Activated B cell treated with CpG ODN at 0.5 μM for 24 hours (primary cell): Measurements from ENCODE around the gene CDH26. TPM values are rescaled to one million over a fixed set of nuclear protein-coding genes. Genes with fewer than 3 reads are reported as not detected.

Source experiments
- ATAC-seq: fragments of 200-7000 bp; cut with Tn5 transposase; one replicate; pipeline ENCODE4 v1.10.0; 2021; ENCODE audit warnings: low read depth, mild to moderate bottlenecking, moderate library complexity
- CTCF ChIA-PET: fragments of 350-600 bp; sonication (Branson Sonifier 250); formaldehyde crosslinking; loops from one replicate; lab custom pipeline; 2021; ENCODE audit warnings: antibody characterized with exemption; lab: Charles Lee
- POLR2A ChIA-PET: fragments of 350-600 bp; sonication (Branson Sonifier 250); formaldehyde crosslinking; loops from one replicate; lab custom pipeline; 2021; ENCODE audit warnings: antibody characterized with exemption; lab: Charles Lee
- DNase-seq: peaks from one replicate; pipeline ENCODE4 v3.0.0; 2022
- H3K27ac Mint-ChIP-seq: one replicate; pipeline ENCODE4 v1.8.0; 2020; ENCODE audit warnings: mixed read lengths
- H3K27me3 Mint-ChIP-seq: one replicate; pipeline ENCODE4 v1.8.0; 2021; ENCODE audit warnings: mixed read lengths
- H3K36me3 Mint-ChIP-seq: one replicate; pipeline ENCODE4 v1.8.0; 2021; ENCODE audit warnings: low read depth, mixed read lengths
- H3K4me1 Mint-ChIP-seq: one replicate; pipeline ENCODE4 v1.8.0; 2021; ENCODE audit warnings: mixed read lengths
- H3K4me3 Mint-ChIP-seq: one replicate; pipeline ENCODE4 v1.8.0; 2020; ENCODE audit warnings: mild to moderate bottlenecking, mixed read lengths
- H3K9me3 Mint-ChIP-seq: one replicate; pipeline ENCODE4 v1.8.0; 2020; ENCODE audit warnings: mixed read lengths
- intact Hi-C: fragments of 100-400 bp; cut with micrococcal nuclease; formaldehyde crosslinking; loops from one replicate; pipeline ENCODE4 v1.15.1; 2024
- total RNA-seq: library from RNA; stranded (reverse); gene quantifications from 2 replicates; pipeline ENCODE4 v1.2.3, GENCODE V29; 2022
- TF ChIP-seq, protein P1 (sequence below): fragments of 200-600 bp; IDR thresholded peaks from one replicate; pipeline ENCODE4 v1.8.0; 2022; ENCODE audit warnings: antibody characterized with exemption, mild to moderate bottlenecking

Gene CDH26
- total RNA-seq, 1 donor from 2014 or later: 1.4 TPM

DNA sequence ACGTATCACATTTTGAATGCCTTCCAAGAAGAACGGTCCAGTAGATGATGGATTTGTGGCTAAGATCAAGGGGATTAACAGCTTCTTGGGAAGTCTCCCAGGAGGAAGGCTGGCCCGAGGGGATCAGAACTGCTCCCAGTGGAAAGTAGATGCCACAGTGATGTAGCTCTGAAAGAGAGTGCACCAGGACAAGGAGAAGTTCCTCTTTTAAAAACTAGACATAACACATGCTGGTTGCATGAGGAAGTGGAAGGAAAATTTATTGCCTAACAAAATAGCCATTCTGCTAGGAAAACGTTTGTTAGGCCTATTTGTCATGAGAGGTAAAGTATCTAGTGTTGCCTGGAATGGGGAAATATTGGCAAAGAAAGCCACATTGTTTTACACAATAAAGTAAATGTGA lies 87.8 kb downstream of the CDH26 start:
- peaks cover 19% of the 10 kb centered on the region for H3K27me3 Mint-ChIP-seq
- ChIA-PET POLR2A (no interaction called here), CTCF (no interaction called here)
- DNase-seq (no peak), ATAC-seq (no peak)
- TF ChIP-seq, protein P1, sequence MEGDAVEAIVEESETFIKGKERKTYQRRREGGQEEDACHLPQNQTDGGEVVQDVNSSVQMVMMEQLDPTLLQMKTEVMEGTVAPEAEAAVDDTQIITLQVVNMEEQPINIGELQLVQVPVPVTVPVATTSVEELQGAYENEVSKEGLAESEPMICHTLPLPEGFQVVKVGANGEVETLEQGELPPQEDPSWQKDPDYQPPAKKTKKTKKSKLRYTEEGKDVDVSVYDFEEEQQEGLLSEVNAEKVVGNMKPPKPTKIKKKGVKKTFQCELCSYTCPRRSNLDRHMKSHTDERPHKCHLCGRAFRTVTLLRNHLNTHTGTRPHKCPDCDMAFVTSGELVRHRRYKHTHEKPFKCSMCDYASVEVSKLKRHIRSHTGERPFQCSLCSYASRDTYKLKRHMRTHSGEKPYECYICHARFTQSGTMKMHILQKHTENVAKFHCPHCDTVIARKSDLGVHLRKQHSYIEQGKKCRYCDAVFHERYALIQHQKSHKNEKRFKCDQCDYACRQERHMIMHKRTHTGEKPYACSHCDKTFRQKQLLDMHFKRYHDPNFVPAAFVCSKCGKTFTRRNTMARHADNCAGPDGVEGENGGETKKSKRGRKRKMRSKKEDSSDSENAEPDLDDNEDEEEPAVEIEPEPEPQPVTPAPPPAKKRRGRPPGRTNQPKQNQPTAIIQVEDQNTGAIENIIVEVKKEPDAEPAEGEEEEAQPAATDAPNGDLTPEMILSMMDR: no peak
- H3K36me3 Mint-ChIP-seq: no peaks in the 10 kb centered on the region
- no peak overlapping the region for H3K4me3 Mint-ChIP-seq
- intact Hi-C loops: no loop called here
- H3K27ac Mint-ChIP-seq: no peak overlapping the region
- H3K4me1 Mint-ChIP-seq: no peaks in the 10 kb centered on the region
- peaks cover 9% of the 10 kb centered on the region for H3K9me3 Mint-ChIP-seq

DNA sequence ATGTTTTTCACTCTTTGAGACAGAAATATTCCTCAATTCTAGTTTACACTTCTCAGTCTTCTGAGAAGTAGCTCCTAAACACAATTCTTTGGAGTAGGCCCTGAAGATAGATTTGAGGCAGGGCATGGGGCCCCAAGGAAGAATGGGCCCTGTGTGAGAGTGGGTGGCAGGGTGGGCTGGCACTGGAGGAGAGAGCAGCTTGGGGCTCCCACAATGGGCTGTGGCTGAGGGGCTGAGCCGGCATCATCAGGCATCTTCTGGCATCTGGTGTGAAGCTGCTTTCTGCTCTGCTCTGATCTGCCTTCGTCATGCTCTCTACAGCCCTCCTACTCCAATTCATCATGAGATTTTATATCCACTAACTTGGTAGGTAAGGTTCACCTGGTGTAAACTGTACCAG lies 88.2 kb downstream of the CDH26 start:
- no peaks in the 10 kb centered on the region for H3K4me1 Mint-ChIP-seq
- peaks cover 9% of the 10 kb centered on the region for H3K9me3 Mint-ChIP-seq
- H3K4me3 Mint-ChIP-seq: no peak overlapping the region
- H3K27ac Mint-ChIP-seq: no peak overlapping the region
- DNase-seq: no peak
- ATAC-seq: no peak
- POLR2A ChIA-PET: no interaction called here
- no peaks in the 10 kb centered on the region for H3K36me3 Mint-ChIP-seq
- intact Hi-C loops: no loop called here
- CTCF ChIA-PET: no interaction called here
- peaks cover 17% of the 10 kb centered on the region for H3K27me3 Mint-ChIP-seq
- TF ChIP-seq, protein P1: no peak

DNA sequence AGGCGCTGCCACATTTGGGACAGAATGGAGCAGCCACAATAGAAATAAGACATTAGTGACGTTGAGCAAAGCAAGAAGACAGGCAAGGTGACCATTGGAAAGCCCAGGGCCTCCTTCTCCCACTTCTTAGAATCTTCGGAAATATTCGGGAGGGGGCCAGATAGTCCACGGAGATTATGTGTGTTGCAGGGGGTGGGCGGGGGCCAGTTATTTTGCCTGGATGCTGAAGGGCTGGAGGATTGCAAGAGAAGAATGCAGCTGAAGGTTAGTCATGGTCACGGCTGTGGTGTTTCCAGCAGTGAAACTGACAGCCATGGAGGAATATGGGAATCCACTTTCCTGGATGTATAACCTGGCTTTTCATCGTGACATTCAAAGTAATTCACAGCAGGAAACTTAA lies 88.6 kb downstream of the CDH26 start:
- H3K27me3 Mint-ChIP-seq: peaks cover 18% of the 10 kb centered on the region
- no peaks in the 10 kb centered on the region for H3K36me3 Mint-ChIP-seq
- TF ChIP-seq, protein P1: no peak
- peaks cover 9% of the 10 kb centered on the region for H3K9me3 Mint-ChIP-seq
- no peak overlapping the region for H3K27ac Mint-ChIP-seq
- ChIA-PET CTCF (interaction anchor here (0.6 kb wide), 1 partner anchor 23 kb away, joined by 3 read pairs; no protein-coding TSS in a partner anchor), POLR2A (no interaction called here)
- no peak overlapping the region for H3K4me3 Mint-ChIP-seq
- no peaks in the 10 kb centered on the region for H3K4me1 Mint-ChIP-seq
- DNase-seq (no peak), ATAC-seq (no peak)
- intact Hi-C loops: no loop called here

DNA sequence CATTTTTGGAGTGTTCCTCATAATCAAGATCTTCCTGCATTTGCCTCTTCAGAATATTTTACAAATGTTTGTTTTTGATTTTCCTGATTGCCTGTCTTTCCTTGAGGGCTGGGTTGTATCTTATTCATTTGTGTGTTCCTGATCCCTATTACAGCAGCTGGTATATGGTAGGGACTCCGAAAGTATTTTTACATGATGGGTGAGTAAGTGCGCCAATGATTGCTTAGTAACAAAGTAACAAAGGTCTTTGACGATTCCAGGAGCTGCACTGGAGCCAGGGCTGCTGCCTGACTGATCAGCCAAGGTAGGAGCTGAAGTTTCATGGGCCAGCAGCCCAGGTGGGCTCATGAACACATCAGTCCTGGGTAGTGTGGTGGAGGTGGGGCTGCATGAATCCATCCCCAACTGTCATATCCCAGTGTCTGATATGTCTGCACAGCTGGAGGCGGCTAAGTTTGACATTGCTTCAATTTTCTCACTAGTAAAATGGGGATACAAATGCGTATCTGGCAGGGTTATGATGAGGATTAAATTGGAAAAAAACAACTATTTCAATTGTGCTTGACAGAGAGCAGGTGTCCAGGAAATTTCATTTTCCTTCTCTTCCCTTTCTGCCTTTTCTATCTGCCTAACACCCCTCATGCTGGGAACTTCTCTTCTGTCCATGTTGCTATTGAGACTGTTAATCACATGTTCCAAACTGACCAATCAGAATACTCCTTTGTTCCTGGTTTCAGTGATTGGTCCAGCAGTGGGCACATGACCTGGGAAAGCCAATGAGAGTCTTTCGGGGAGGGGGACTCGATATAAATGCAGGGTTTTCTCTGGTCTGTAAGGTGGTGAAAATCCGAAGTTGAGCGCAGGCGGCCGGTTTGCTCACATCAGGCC lies 90.7 kb downstream of the CDH26 start:
- DNase-seq (no peak), ATAC-seq (no peak)
- Mint-ChIP-seq H3K27ac (no peak overlapping the region), H3K36me3 (no peaks in the 10 kb centered on the region), H3K9me3 (peaks cover 6% of the 10 kb centered on the region), H3K27me3 (peaks cover 20% of the 10 kb centered on the region), H3K4me1 (no peaks in the 10 kb centered on the region), H3K4me3 (no peak overlapping the region)
- ChIA-PET CTCF (interaction anchor here (1.3 kb wide), 1 partner anchor 8 kb away, joined by 4 read pairs; no protein-coding TSS in a partner anchor), POLR2A (no interaction called here)
- TF ChIP-seq, protein P1: no peak
- intact Hi-C loops: no loop called here

DNA sequence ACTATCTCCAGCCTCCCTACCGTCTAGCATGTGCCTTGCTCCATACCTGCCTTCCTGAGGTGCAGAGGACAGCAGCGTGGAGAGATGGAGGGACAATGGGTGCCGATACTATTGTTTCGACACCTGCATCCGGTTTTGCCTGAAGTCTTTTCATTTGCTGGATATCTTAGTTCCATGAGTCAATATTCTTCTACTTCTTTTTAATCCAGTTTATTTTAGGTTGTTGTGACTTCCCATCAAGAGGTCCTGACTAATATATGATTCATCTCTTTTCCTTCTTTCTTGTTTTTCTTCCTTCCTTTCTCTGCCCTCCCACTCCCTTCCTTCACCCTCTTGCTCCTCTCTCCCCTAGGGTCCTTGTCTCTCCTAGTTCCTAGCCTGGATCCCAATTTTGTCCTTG lies 91.4 kb downstream of the CDH26 start:
- Mint-ChIP-seq H3K4me3 (no peak overlapping the region), H3K36me3 (no peaks in the 10 kb centered on the region), H3K4me1 (no peaks in the 10 kb centered on the region), H3K27ac (no peak overlapping the region), H3K27me3 (peaks cover 17% of the 10 kb centered on the region), H3K9me3 (peaks cover 4% of the 10 kb centered on the region)
- TF ChIP-seq, protein P1: no peak
- DNase-seq (no peak), ATAC-seq (no peak)
- POLR2A ChIA-PET: no interaction called here
- intact Hi-C loops: no loop called here
- CTCF ChIA-PET: no interaction called here
